Panc1 (cell line): ENCODE results near the gene HCFC1R1. TPM values are rescaled to one million over a fixed set of nuclear protein-coding genes. Genes with fewer than 3 reads are reported as not detected.

Experiments used
- ATAC-seq: fragments of 200-7000 bp; cut with Tn5 transposase; 2 replicates; pipeline ENCODE4 v1.9.1; 2020; ENCODE audit warnings: mild to moderate bottlenecking, moderate library complexity
- BruUV-seq: library from RNA; stranded (reverse); fragments of 400-500 nt; replicated peaks from 2 replicates; lab custom pipeline; 2021; lab: Mats Ljungman, UMichigan
- CTCF ChIA-PET: fragments of 300-600 bp; sonication (Branson Sonifier 250); formaldehyde crosslinking; loops from one replicate; lab custom pipeline; 2022; ENCODE audit warnings: antibody characterized with exemption; lab: Charles Lee
- POLR2A ChIA-PET: fragments of 300-600 bp; sonication (Branson Sonifier 250); formaldehyde crosslinking; loops from one replicate; lab custom pipeline; 2022; ENCODE audit warnings: antibody characterized with exemption; lab: Charles Lee
- DNase-seq: peaks from one replicate; pipeline ENCODE4 v3.0.0-alpha.2; 2010; ENCODE audit warnings: low read depth, low spot score
- H3K27ac ChIP-seq: 2 replicates; pipeline ENCODE4 v1.5.1; 2011; ENCODE audit warnings: mild to moderate bottlenecking, low read length, inconsistent platforms
- H3K27me3 ChIP-seq: fragments of 200-500 bp; sonication (Bioruptor generic); 2 replicates; pipeline ENCODE4 v1.6.0; 2014; ENCODE audit warnings: low read length, inconsistent platforms; ENCODE audit not compliant: control insufficient read depth, insufficient read depth
- H3K36me3 ChIP-seq: fragments of 200-500 bp; sonication (Bioruptor generic); 2 replicates; pipeline ENCODE4 v1.5.1; 2014; ENCODE audit warnings: inconsistent platforms, mild to moderate bottlenecking, low read length, moderate library complexity; ENCODE audit not compliant: control insufficient read depth, insufficient read depth
- H3K4me1 ChIP-seq: 2 replicates; pipeline ENCODE4 v1.5.1; 2011; ENCODE audit warnings: inconsistent platforms, mild to moderate bottlenecking, low read length, moderate library complexity; ENCODE audit not compliant: control insufficient read depth, insufficient read depth
- H3K4me3 ChIP-seq, 2 experiments: 2 replicates each; pipeline ENCODE4 v1.5.1; 2011 to 2012; ENCODE audit warnings: low read depth in 2 of 2, low read length in 2 of 2, mild to moderate bottlenecking in 2 of 2, inconsistent platforms in 1 of 2, moderate library complexity in 1 of 2
- H3K9me3 ChIP-seq: fragments of 200-500 bp; sonication (Bioruptor generic); 2 replicates; pipeline ENCODE4 v1.5.1; 2014; ENCODE audit warnings: low read depth, mild to moderate bottlenecking, inconsistent platforms, low read length, moderate library complexity; ENCODE audit not compliant: control insufficient read depth, insufficient read depth
- CTCF ChIP-seq: fragments of 450-650 bp; IDR thresholded peaks from 2 replicates; pipeline ENCODE4 v1.5.1; 2017; ENCODE audit warnings: mild to moderate bottlenecking
- POLR2AphosphoS5 ChIP-seq: IDR thresholded peaks from 2 replicates; pipeline ENCODE4 v1.6.1; 2012; ENCODE audit warnings: mild to moderate bottlenecking, low read depth, low read length, moderate library complexity
- SIN3A ChIP-seq: IDR thresholded peaks from 2 replicates; pipeline ENCODE4 v1.6.1; 2012; ENCODE audit warnings: low read depth, mild to moderate bottlenecking, low read length, moderate library complexity, borderline replicate concordance; ENCODE audit not compliant: insufficient read depth
- TCF7L2 ChIP-seq: IDR thresholded peaks from 2 replicates; pipeline ENCODE4 v1.6.1; 2011; ENCODE audit warnings: mild to moderate bottlenecking, low read depth, low read length, inconsistent platforms
- in situ Hi-C: cut with HindIII; loops from 2 replicates; pipeline ENCODE4 v1.10.0; 2016; ENCODE audit warnings: low sequenced_read_pairs, low pct_unique_long_range_greater_than_20kb
- intact Hi-C: fragments of 100-400 bp; cut with micrococcal nuclease; formaldehyde crosslinking; loops from one replicate; pipeline ENCODE4 v1.10.0; 2022; ENCODE audit not compliant: unreplicated experiment
- total RNA-seq: library from RNA; stranded (reverse); gene quantifications from one replicate; pipeline ENCODE4 v1.2.1, GENCODE V29; 2021; ENCODE audit not compliant: unreplicated experiment

The HCFC1R1 gene
- total RNA-seq, 1 experiment from 2014 or later = 67.3 TPM

DNA sequence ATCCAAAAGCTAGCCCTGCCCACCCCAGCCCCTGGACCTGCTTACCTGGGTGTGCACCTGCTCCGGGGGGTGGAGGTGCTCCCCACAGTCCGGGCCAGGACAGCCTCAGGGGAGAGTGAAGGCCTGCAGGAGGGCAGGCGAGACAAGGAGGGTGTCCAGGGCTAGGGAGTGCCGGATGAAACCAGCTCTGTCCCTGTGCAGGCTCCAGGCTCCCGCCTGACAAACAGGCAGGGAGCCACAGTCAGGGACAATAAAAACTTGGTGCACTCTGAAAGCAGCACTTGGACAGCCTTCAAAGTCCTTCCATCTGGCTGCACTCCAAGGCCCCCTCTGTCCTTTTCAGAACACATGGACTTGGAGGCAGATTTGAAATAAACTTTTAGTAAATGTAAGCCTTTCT is 50.6 kb downstream of the HCFC1R1 start:
- ChIA-PET CTCF (interaction anchor here (0.6 kb wide), 1 partner anchor 14 kb away, joined by 6 read pairs; no protein-coding TSS in a partner anchor), POLR2A (interaction anchor here (0.9 kb wide), 1 partner anchor 8 kb away, joined by 5 read pairs; no protein-coding TSS in a partner anchor)
- DNase-seq = no peak
- peak overlapping the region; percentile 71 for H3K27ac ChIP-seq
- H3K4me3 ChIP-seq = no peak overlapping the region
- in situ Hi-C loops (no loop called here), intact Hi-C loops (no loop called here)
- H3K36me3 ChIP-seq = no peaks in the 10 kb centered on the region
- no peak for ATAC-seq
- TF ChIP-seq SIN3A (0 out of 2 replicates have a peak, but pooled peaks have one; percentile 63), CTCF (no peak), POLR2AphosphoS5 (peak; percentile 73; the same call in 1 of the 2 replicates), TCF7L2 (peak; percentile 48; the same call in 1 of the 2 replicates)
- peaks cover 61% of the 10 kb centered on the region for H3K4me1 ChIP-seq
- no TSS peak for BruUV-seq
- H3K27me3 ChIP-seq = no peaks in the 10 kb centered on the region
- no peaks in the 10 kb centered on the region for H3K9me3 ChIP-seq

Other genes starting within 250 kb of the HCFC1R1 start
- gene ELOB, start 246.7 kb downstream of the HCFC1R1 start, total RNA-seq = 642 TPM
- gene PRSS33, start 236.4 kb downstream of the HCFC1R1 start, total RNA-seq = 0.59 TPM
- gene PRSS41, start 225.5 kb downstream of the HCFC1R1 start, total RNA-seq = not detected
- gene PRSS21, start 206.7 kb downstream of the HCFC1R1 start, total RNA-seq = not detected
- gene ZG16B, start 193.6 kb downstream of the HCFC1R1 start, total RNA-seq = 9.1 TPM
- 23.9 TPM for gene PRSS22, start 165.8 kb downstream of the HCFC1R1 start, total RNA-seq
- 77.3 TPM for gene FLYWCH2, start 140.7 kb downstream of the HCFC1R1 start, total RNA-seq
- gene FLYWCH1, start 112.0 kb downstream of the HCFC1R1 start, total RNA-seq = 67.9 TPM
- gene KREMEN2, start 59.7 kb downstream of the HCFC1R1 start, total RNA-seq = 10.8 TPM
- gene PAQR4, start 54.6 kb downstream of the HCFC1R1 start, total RNA-seq = 51.8 TPM
- 105 TPM for gene PKMYT1, start 43.5 kb downstream of the HCFC1R1 start, total RNA-seq
- gene CLDN9, start 11.0 kb downstream of the HCFC1R1 start, total RNA-seq = 1.6 TPM
- 1.2 TPM for gene CLDN6, start 5.8 kb downstream of the HCFC1R1 start, total RNA-seq
- 156 TPM for gene TNFRSF12A, start 3.6 kb downstream of the HCFC1R1 start, total RNA-seq
- gene THOC6, start 93 bp upstream of the HCFC1R1 start, total RNA-seq = 56.7 TPM
- gene BICDL2, start 13.0 kb upstream of the HCFC1R1 start, total RNA-seq = 0.21 TPM
- 0.67 TPM for gene MMP25, start 22.6 kb upstream of the HCFC1R1 start, total RNA-seq
- gene IL32, start 41.7 kb upstream of the HCFC1R1 start, total RNA-seq = 17.1 TPM
- gene ZSCAN10, start 75.4 kb upstream of the HCFC1R1 start, total RNA-seq = 0.21 TPM
- gene ZNF205, start 88.6 kb upstream of the HCFC1R1 start, total RNA-seq = 18.3 TPM
- 12.3 TPM for gene ZNF213, start 111.1 kb upstream of the HCFC1R1 start, total RNA-seq
- 0.26 TPM for gene OR1F1, start 164.3 kb upstream of the HCFC1R1 start, total RNA-seq
- gene ZNF200, start 211.2 kb upstream of the HCFC1R1 start, total RNA-seq = 12.4 TPM
- 0.46 TPM for gene MEFV, start 232.7 kb upstream of the HCFC1R1 start, total RNA-seq